ENCODE measurements around the gene ENO2. TPM values are rescaled to one million over a fixed set of nuclear protein-coding genes. Genes with fewer than 3 reads are reported as not detected.

ENO2 gene
- total RNA-seq, 6 donors from 2014 or later: 33.4 to 44.0 (median 40.7) TPM

GRCh38 chr12:6941267-6941666 is 26.9 kb downstream of the ENO2 start:
- Histone ChIP-seq H3K4me3 (no peak overlapping the region), H3K4me1 (peaks cover 40 to 60% (median 49%) of the 10 kb centered on the region in 4 donors), H3K27me3 (no peaks in the 10 kb centered on the region), H3K36me3 (peaks cover 0 to 51% (median 15%) of the 10 kb centered on the region in 4 donors), H3K9me3 (no peaks in the 10 kb centered on the region), H3K27ac (peak overlapping the region in 2 of 4 donors; percentile 32 to 40)
- no peak for TF ChIP-seq EP300 (IDR thresholded peaks at IDR 0.05)
- ATAC-seq (ENCODE audit: low FRiP score in 2 of 2): no peak
- DNase-seq: peak in 1 of 2 donors; percentile 81
- 93 to 99% methylated on average over 7 to 12 of the region's 12 CpGs for WGBS, 2 donors

- H3K4me1 ChIP-seq: peaks cover 38 to 60% (median 49%) of the 10 kb centered on the region in 4 donors
- H3K4me3 ChIP-seq: no peak overlapping the region
- DNase-seq (no peak), ATAC-seq (ENCODE audit: low FRiP score in 2 of 2) (no peak)
- no peak for TF ChIP-seq POLR2AphosphoS5 (IDR thresholded peaks at IDR 0.05)
- no peak for TF ChIP-seq CTCF (IDR thresholded peaks at IDR 0.05)
- no peak for TF ChIP-seq POLR2A (IDR thresholded peaks at IDR 0.05)
- TF ChIP-seq EP300 (IDR thresholded peaks at IDR 0.05): no peak
- 82 to 84% methylated on average over 9 to 12 of the region's 12 CpGs for WGBS, 2 donors
- H3K27ac ChIP-seq: peak overlapping the region in 2 of 4 donors; percentile 15 to 93
- peaks cover 0 to 48% (median 15%) of the 10 kb centered on the region in 4 donors for H3K36me3 ChIP-seq
- H3K9me3 ChIP-seq: no peaks in the 10 kb centered on the region
- H3K27me3 ChIP-seq: no peaks in the 10 kb centered on the region
Observed at GRCh38 chr12:6941782-6942181, 27.4 kb downstream of the ENO2 start.

GRCh38 chr12:6942331-6942665 is 27.9 kb downstream of the ENO2 start:
- Histone ChIP-seq H3K36me3 (peaks cover 0 to 47% (median 16%) of the 10 kb centered on the region in 4 donors), H3K4me1 (peaks cover 33 to 57% (median 45%) of the 10 kb centered on the region in 4 donors), H3K27ac (peak overlapping the region; percentile 15 to 98 (median 93)), H3K27me3 (no peaks in the 10 kb centered on the region), H3K4me3 (no peak overlapping the region), H3K9me3 (no peaks in the 10 kb centered on the region)
- DNase-seq (no peak), ATAC-seq (ENCODE audit: low FRiP score in 2 of 2) (no peak)
- 88 to 96% methylated on average over 5 to 11 of the region's 11 CpGs for WGBS, 2 donors
- TF ChIP-seq CTCF (IDR thresholded peaks at IDR 0.05): no peak
- TF ChIP-seq POLR2AphosphoS5 (IDR thresholded peaks at IDR 0.05): no peak
- TF ChIP-seq EP300 (IDR thresholded peaks at IDR 0.05): no peak
- TF ChIP-seq POLR2A (IDR thresholded peaks at IDR 0.05): no peak

GRCh38 chr12:6943389-6943721 is 29.0 kb downstream of the ENO2 start:
- H3K9me3 ChIP-seq: no peaks in the 10 kb centered on the region
- peak overlapping the region; percentile 93 to 98 (median 93) for H3K27ac ChIP-seq
- TF ChIP-seq POLR2A (IDR thresholded peaks at IDR 0.05): peak in 1 of 4 donors; percentile 21
- TF ChIP-seq EP300 (IDR thresholded peaks at IDR 0.05): no peak
- TF ChIP-seq POLR2AphosphoS5 (IDR thresholded peaks at IDR 0.05): peak in 1 of 2 donors; percentile 19
- WGBS, 2 donors: 0 to 1% methylated on average over 13 of the region's 13 CpGs
- ATAC-seq (ENCODE audit: low FRiP score in 2 of 2): peak; percentile 71 to 78
- peaks cover 0 to 47% (median 16%) of the 10 kb centered on the region in 4 donors for H3K36me3 ChIP-seq
- DNase-seq: peak in 1 of 2 donors; percentile 90
- no peaks in the 10 kb centered on the region for H3K27me3 ChIP-seq
- H3K4me3 ChIP-seq: peak overlapping the region in 3 of 4 donors; percentile 66 to 75 (median 72)
- peaks cover 27 to 51% (median 39%) of the 10 kb centered on the region in 4 donors for H3K4me1 ChIP-seq

GRCh38 chr12:6943722-6944380 is 29.5 kb downstream of the ENO2 start, which contains the start of the genes C12orf57 and RNU7-1:
TSS of gene C12orf57 (plus strand) at chr12:6944022. CDS start at chr12:6944122, 100 bp downstream.
TSS of gene RNU7-1 (plus strand) at chr12:6943816.
- TF ChIP-seq CTCF (IDR thresholded peaks at IDR 0.05) (no peak), POLR2AphosphoS5 (IDR thresholded peaks at IDR 0.05) (peak; percentile 33 to 86), POLR2A (IDR thresholded peaks at IDR 0.05) (peak; percentile 27 to 84 (median 62)), EP300 (IDR thresholded peaks at IDR 0.05) (peak in 1 of 4 donors; percentile 69)
- Histone ChIP-seq H3K4me3 (peak within 1 kb of the TSS; percentile 46 to 75 (median 69)), H3K4me1 (peaks cover 24 to 48% (median 36%) of the 10 kb centered on the region in 4 donors), H3K36me3 (peaks cover 0 to 46% (median 14%) of the 10 kb centered on the region in 4 donors), H3K27me3 (no peaks in the 10 kb centered on the region), H3K9me3 (no peaks in the 10 kb centered on the region), H3K27ac (peak within 1 kb of the TSS; percentile 93 to 98 (median 93))
- peak; percentile 74 to 93 for DNase-seq
- WGBS, 2 donors: 0% methylated on average over 17 to 31 of the region's 31 CpGs
- ATAC-seq (ENCODE audit: low FRiP score in 2 of 2): peak; percentile 76 to 78

Data from upper lobe of left lung (tissue), 6 donors.